NCI-H1694 treated with DMSO at 0.1 percent for 48 hours (cell line): ENCODE data around the gene PUDP.
"Not testable (repeated sequence)": the region's sequence is repeated elsewhere in the genome, so short reads cannot be mapped to it uniquely, and the experiment has no call there.

Experiments
- DNase-seq: peaks from one replicate; lab custom pipeline; 2025; lab: John Stamatoyannopoulos, UW

Gene PUDP

DNA sequence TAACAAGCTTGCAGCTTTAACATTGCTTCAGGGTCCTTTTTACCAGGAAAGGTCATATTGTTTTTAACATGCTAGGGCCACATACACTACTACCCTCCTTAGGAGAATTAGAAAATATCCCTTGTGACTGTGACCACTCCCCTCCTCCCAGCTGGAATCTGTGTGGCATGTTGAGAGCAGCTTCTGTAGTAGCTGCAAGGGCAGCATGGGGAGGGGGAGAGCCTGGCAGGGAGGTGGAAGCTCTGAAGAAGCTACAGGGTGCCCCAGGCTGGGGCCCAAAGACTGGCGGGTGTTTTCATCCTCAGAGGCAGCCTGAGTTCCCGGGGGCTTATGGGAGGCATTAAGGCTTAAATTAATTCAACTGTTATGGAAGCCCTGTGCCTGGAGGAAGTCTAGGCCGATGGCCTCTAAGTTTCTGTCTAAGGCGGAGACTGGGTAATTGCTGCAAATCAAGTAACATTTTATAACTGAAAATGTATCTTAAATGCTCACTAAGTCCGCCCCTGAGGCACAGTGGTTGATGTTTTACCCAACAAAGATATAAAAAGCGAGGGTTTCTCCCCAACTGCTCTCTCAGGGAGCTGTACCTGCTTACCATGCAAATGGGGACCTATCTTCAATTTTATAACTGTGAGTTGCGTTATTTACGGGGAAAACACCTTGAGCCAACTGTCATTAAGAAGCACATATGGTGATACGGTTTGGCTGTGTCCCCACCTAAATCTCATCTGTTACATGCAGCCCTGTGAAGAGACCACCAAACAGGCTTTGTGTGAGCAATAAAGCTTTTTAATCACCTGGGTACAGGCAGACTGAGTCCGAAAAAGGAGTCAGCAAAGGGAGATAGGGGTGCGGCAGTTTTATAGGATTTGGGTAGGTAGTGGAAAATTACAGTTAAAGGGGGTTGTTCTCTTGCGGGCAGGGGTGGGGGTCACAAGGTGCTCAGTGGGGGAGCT lies 37.8 kb downstream of the PUDP start:
- DNase-seq = no peak

GRCh38 chrX:7109049-7109531 lies 38.9 kb downstream of the PUDP start:
- DNase-seq = no peak

DNA sequence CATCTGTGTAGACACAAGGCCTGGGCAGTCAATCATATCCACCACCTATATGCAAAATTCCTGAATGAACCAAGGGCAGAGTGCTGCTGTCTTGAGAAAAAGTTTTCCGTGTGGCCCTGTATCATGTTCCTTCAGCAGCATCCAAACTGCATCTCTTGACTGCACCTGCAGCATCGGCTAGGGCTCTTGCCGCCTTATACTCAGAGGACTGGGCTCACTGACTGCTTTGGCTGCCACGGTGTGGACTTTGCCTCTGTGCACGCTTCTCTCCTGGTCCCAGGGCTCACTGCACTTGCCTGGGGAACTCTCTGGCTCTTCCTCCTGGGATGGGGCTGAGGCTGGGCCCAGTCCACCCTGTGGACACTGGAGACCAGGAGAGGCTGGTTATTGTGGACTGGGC lies 39.9 kb downstream of the PUDP start:
- no peak for DNase-seq

GRCh38 chrX:7106649-7107048 lies 41.3 kb downstream of the PUDP start:
- no peak for DNase-seq

DNA sequence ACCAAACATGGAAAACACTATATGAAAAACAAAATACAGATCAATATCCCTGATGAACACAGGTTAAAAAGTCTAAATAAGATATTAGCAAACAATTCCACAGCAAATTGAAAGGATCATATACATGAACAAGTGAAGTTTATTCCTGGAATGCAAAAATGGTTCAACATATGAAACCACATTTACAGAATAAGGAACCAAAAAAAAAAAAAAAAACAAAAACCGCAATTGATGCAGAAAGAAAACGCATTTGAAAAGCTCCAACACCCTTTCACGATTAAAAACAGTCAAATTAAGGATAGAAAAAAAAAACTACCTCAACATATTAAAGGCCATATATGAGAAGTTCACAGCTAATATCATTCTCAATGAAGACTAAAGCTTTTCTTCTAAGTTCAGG lies 45.8 kb downstream of the PUDP start:
- no peak for DNase-seq

DNA sequence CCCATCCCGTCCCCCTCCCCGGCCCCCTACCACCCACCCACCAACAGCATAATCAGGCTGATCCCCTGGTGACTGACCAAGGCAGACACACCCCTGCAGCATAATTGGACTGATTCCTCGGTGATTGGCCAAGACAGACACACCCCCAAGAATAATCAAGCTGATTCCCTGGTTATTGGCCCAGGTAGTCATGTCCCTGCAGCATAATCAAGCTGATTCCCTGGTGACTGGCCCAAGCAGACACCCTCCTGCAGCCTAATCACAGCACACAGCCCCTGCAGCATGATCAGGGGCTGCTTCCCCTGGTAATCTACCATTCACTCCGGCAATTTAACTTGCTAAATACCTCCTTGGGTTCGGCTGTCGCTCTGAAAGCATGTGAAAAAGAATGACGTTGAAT lies 47.9 kb downstream of the PUDP start:
- DNase-seq = no peak

DNA sequence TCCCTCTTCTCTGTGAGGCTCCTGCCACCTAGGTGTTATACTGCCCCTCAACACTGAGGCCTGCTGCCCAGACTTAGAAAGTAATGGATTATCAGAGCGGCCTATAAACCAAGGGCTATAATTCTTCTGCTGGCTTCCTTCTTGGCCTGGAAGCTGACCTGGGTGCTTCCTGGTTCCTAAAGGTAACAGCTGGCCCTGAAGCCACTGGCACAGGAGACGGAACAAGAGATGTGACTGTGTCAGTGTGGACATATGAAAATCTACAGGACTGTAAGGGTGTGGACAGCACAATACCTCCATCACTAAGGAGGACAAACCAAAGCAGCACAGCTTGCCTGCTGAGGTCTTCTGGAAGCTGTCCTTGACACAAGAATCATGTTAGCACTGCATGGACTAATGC lies 52.3 kb downstream of the PUDP start:
- not testable (repeated sequence) for DNase-seq

DNA sequence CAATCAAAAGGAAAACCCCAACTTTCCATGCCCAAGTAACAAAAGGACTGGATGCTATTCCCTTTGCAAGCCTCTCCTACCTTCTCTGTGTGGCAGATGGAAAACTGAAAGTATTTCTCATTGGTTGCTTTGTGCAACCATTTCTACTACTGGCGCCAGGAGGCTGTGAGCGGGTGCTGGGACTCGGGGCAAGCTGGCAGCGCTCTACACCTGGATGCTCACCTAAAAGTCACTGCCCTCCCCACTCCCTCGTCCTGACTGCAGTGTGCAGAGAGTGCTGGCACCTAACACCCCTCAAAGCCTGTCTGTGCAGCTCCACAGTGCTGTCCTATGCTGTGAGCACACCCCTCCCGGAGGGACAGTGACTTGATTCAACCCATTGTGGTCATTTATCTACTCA lies 54.6 kb downstream of the PUDP start:
- DNase-seq = no peak

GRCh38 chrX:7092543-7092942 lies 55.4 kb downstream of the PUDP start:
- DNase-seq = no peak

- no peak for DNase-seq
Observed at GRCh38 chrX:7091923-7092322, 56.0 kb downstream of the PUDP start.

DNA sequence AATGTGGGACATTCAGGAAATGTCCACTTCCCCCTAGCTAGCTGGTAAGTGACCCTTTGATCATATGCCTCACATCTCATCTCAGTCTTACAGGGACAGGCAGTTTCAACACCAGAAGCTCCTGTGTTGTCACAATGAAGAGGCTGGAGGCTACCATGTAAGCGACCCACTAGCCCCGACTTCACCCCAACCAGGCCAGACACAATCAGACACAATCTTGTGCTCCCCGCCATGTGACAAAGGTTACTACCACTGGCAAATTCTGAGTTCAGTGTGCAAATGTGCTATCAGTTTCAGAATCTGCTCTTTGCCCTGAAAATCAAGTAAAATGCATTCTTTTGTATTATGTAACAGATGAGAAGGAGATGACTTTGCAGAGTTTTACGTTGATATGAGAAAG lies 57.3 kb downstream of the PUDP start:
- no peak for DNase-seq

- DNase-seq = no peak
Observed at GRCh38 chrX:7088968-7089615, 58.9 kb downstream of the PUDP start.

- no peak for DNase-seq
Observed at GRCh38 chrX:7086384-7086783, 61.6 kb downstream of the PUDP start.

- no peak for DNase-seq
Observed at GRCh38 chrX:7085879-7086278, 62.1 kb downstream of the PUDP start.

GRCh38 chrX:7084841-7085240 lies 63.1 kb downstream of the PUDP start:
- no peak for DNase-seq

- DNase-seq = no peak
Observed at GRCh38 chrX:7083468-7084396, 64.2 kb downstream of the PUDP start.

DNA sequence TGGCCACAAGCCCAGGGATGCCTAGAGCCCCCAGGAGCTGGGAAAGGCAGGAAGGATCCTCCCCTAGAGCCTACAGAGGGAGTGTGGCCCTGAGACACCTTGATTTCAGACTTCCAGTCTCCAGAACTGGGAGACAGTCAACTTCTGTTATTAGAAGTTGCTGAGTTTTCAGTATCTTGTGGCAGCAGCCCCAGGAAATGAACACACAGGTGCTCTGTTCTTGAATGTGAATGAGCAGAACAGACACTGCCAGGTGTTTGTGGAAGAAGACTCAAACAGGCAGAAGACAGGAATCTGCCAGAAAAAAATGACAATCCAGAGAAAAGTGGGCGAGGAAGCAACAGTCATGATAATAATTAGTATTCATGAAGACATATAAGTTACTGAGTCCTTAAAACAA lies 64.9 kb downstream of the PUDP start:
- no peak for DNase-seq

DNA sequence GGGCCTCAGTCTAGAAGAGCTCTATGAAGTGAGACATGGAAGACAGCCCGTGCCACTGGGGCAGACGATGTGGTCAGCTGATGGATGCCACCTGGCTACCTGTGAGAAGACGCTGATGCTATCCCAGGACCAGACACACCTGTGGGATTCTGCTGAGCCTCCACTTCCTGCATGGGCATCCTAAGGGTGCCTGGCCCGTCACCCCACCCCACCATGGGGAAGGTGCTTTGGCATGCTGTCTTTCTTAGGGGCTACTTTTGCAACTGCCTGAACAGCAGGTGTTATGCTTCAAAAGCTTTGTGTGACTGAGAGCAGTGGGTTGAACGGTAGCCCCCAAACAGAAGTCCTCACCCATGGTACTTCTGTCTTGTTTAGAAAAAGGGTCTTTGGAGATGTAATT lies 65.4 kb downstream of the PUDP start:
- DNase-seq = no peak

GRCh38 chrX:7077241-7078230 lies 70.4 kb downstream of the PUDP start:
- no peak for DNase-seq

DNA sequence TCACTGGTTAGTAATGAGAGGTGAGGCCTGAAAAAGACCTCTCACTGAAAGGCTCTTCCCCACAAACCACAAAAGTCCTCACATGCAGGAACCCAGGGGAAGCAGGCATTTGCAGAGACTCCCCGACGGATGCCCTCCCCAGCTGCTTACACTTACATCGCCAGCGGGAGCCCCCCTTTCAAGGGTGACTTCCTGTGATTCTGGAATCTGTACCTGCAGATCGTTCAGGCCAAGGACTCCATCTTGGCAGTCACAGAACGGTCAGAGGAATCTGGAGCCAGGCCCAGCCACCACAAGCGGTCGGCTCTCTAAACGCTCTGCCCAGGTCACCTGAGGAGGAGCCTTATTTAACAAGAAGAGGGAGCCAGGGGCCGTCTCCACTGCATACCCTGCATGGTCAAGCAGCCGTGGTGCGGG lies 71.7 kb downstream of the PUDP start:
- DNase-seq = no peak

DNA sequence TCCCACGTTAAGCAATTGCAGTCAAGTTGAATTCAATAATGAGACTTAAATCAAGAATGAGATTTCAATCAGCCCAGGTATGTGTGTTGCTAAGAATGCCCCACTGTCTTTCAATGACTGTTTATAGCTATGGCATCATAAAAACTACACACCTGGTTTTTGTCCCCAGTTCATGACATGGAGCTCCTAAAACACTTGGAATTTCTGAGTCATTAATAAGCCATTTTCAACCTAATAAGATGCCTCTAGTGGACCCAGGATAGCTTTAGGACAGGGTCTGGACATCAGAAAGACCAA lies 73.1 kb downstream of the PUDP start:
- no peak for DNase-seq
